ENCODE results near the gene TPRG1L.

TPRG1L gene

GRCh38 chr1:3642919-3643675 is 18.3 kb downstream of the TPRG1L start:
- H2AFZ ChIP-seq (ENCODE audit: insufficient read depth, low read length, poor library complexity) = no peak overlapping the region
- H4K8ac ChIP-seq (ENCODE audit: low read depth, low read length) = no peak overlapping the region
- DNase-seq = no peak
- H2BK12ac ChIP-seq (ENCODE audit: low read length) = no peak overlapping the region
- no peak overlapping the region for H3K27ac ChIP-seq (ENCODE audit: low read depth, low read length)
- no peak overlapping the region for H3K4ac ChIP-seq (ENCODE audit: low read depth, low read length)
- H2BK120ac ChIP-seq (ENCODE audit: insufficient read depth, low read length, poor library complexity) = no peak overlapping the region
- no peak overlapping the region for H4K91ac ChIP-seq (ENCODE audit: low read depth, low read length)
- H3K23ac ChIP-seq (ENCODE audit: low read length) = no peak overlapping the region
- no peak overlapping the region for H4K12ac ChIP-seq (ENCODE audit: low read depth, low read length)
- no peaks in the 10 kb centered on the region for H3K9me3 ChIP-seq (ENCODE audit: insufficient read depth, low read depth, low read length)
- no peak overlapping the region for H2AK5ac ChIP-seq (ENCODE audit: low read length)
- H3K4me3 ChIP-seq (ENCODE audit: low read depth, low read length) = no peak overlapping the region
- no peak overlapping the region for H3K14ac ChIP-seq (ENCODE audit: low read length)
- H3K4me1 ChIP-seq (ENCODE audit: control insufficient read depth in 1 of 2, insufficient read depth in 2 of 2, low read length in 2 of 2) = no peaks in the 10 kb centered on the region
- no peak overlapping the region for H3K9ac ChIP-seq (ENCODE audit: low read length)
- no peaks in the 10 kb centered on the region for H3K79me2 ChIP-seq (ENCODE audit: control insufficient read depth, insufficient read depth, low read length, poor library complexity)
- H3K79me1 ChIP-seq (ENCODE audit: low read length) = no peaks in the 10 kb centered on the region
- H3K27me3 ChIP-seq (ENCODE audit: insufficient read depth, low read length) = no peaks in the 10 kb centered on the region
- peaks cover 30 to 36% of the 10 kb centered on the region in 2 experiments for H3K36me3 ChIP-seq (ENCODE audit: control insufficient read depth in 1 of 2, insufficient read depth in 2 of 2, low read length in 2 of 2)
- H3K4me2 ChIP-seq (ENCODE audit: low read length) = no peak overlapping the region
- no CpG with 5 or more reads among the region's 43 CpGs for WGBS (ENCODE audit: extremely low coverage, insufficient coverage, insufficient read length)
- no peak overlapping the region for H3K18ac ChIP-seq (ENCODE audit: low read length)
- no peak overlapping the region for H2BK5ac ChIP-seq (ENCODE audit: low read depth, low read length, poor library complexity)

GRCh38 chr1:3644273-3644672 is 19.5 kb downstream of the TPRG1L start:
- Histone ChIP-seq H3K4me1 (ENCODE audit: control insufficient read depth in 1 of 2, insufficient read depth in 2 of 2, low read length in 2 of 2) (peaks cover under 1% of the 10 kb centered on the region in 2 experiments), H3K27ac (ENCODE audit: low read depth, low read length) (no peak overlapping the region), H2AFZ (ENCODE audit: insufficient read depth, low read length, poor library complexity) (no peak overlapping the region), H3K27me3 (ENCODE audit: insufficient read depth, low read length) (no peaks in the 10 kb centered on the region), H3K18ac (ENCODE audit: low read length) (no peak overlapping the region), H3K4me3 (ENCODE audit: low read depth, low read length) (no peak overlapping the region), H3K9me3 (ENCODE audit: insufficient read depth, low read depth, low read length) (no peaks in the 10 kb centered on the region), H3K79me2 (ENCODE audit: control insufficient read depth, insufficient read depth, low read length, poor library complexity) (peaks cover under 1% of the 10 kb centered on the region), H3K14ac (ENCODE audit: low read length) (no peak overlapping the region), H2AK5ac (ENCODE audit: low read length) (no peak overlapping the region), H3K9ac (ENCODE audit: low read length) (no peak overlapping the region), H3K23ac (ENCODE audit: low read length) (no peak overlapping the region), H3K4ac (ENCODE audit: low read depth, low read length) (no peak overlapping the region), H2BK5ac (ENCODE audit: low read depth, low read length, poor library complexity) (no peak overlapping the region), H4K91ac (ENCODE audit: low read depth, low read length) (no peak overlapping the region), H3K4me2 (ENCODE audit: low read length) (no peak overlapping the region), H2BK12ac (ENCODE audit: low read length) (no peak overlapping the region), H4K8ac (ENCODE audit: low read depth, low read length) (no peak overlapping the region), H2BK120ac (ENCODE audit: insufficient read depth, low read length, poor library complexity) (no peak overlapping the region), H3K79me1 (ENCODE audit: low read length) (no peaks in the 10 kb centered on the region), H3K36me3 (ENCODE audit: control insufficient read depth in 1 of 2, insufficient read depth in 2 of 2, low read length in 2 of 2) (peaks cover 27 to 31% of the 10 kb centered on the region in 2 experiments), H4K12ac (ENCODE audit: low read depth, low read length) (no peak overlapping the region)
- no peak for DNase-seq
- no CpG with 5 or more reads among the region's 25 CpGs for WGBS (ENCODE audit: extremely low coverage, insufficient coverage, insufficient read length)

- Histone ChIP-seq H2BK120ac (ENCODE audit: insufficient read depth, low read length, poor library complexity) (no peak overlapping the region), H3K18ac (ENCODE audit: low read length) (no peak overlapping the region), H3K14ac (ENCODE audit: low read length) (no peak overlapping the region), H3K4me2 (ENCODE audit: low read length) (no peak overlapping the region), H3K79me1 (ENCODE audit: low read length) (peaks cover 3% of the 10 kb centered on the region), H3K79me2 (ENCODE audit: control insufficient read depth, insufficient read depth, low read length, poor library complexity) (peaks cover 5% of the 10 kb centered on the region), H2BK12ac (ENCODE audit: low read length) (no peak overlapping the region), H3K9me3 (ENCODE audit: insufficient read depth, low read depth, low read length) (no peaks in the 10 kb centered on the region), H3K4ac (ENCODE audit: low read depth, low read length) (no peak overlapping the region), H4K8ac (ENCODE audit: low read depth, low read length) (no peak overlapping the region), H3K4me1 (ENCODE audit: control insufficient read depth in 1 of 2, insufficient read depth in 2 of 2, low read length in 2 of 2) (peaks cover 3% of the 10 kb centered on the region in 2 experiments), H2BK5ac (ENCODE audit: low read depth, low read length, poor library complexity) (no peak overlapping the region), H3K9ac (ENCODE audit: low read length) (no peak overlapping the region), H4K91ac (ENCODE audit: low read depth, low read length) (no peak overlapping the region), H4K12ac (ENCODE audit: low read depth, low read length) (no peak overlapping the region), H2AFZ (ENCODE audit: insufficient read depth, low read length, poor library complexity) (no peak overlapping the region), H3K27me3 (ENCODE audit: insufficient read depth, low read length) (no peaks in the 10 kb centered on the region), H2AK5ac (ENCODE audit: low read length) (no peak overlapping the region), H3K4me3 (ENCODE audit: low read depth, low read length) (no peak overlapping the region), H3K27ac (ENCODE audit: low read depth, low read length) (no peak overlapping the region), H3K23ac (ENCODE audit: low read length) (no peak overlapping the region), H3K36me3 (ENCODE audit: control insufficient read depth in 1 of 2, insufficient read depth in 2 of 2, low read length in 2 of 2) (peaks cover 24 to 26% of the 10 kb centered on the region in 2 experiments)
- WGBS (ENCODE audit: extremely low coverage, insufficient coverage, insufficient read length) = no CpG with 5 or more reads among the region's 43 CpGs
- no peak for DNase-seq
Measured at GRCh38 chr1:3645247-3645646, 20.4 kb downstream of the TPRG1L start.

GRCh38 chr1:3645666-3646355 is 21.0 kb downstream of the TPRG1L start:
- H3K79me1 ChIP-seq (ENCODE audit: low read length) = peaks cover 3% of the 10 kb centered on the region
- peaks cover 5% of the 10 kb centered on the region for H3K79me2 ChIP-seq (ENCODE audit: control insufficient read depth, insufficient read depth, low read length, poor library complexity)
- no peak overlapping the region for H3K4ac ChIP-seq (ENCODE audit: low read depth, low read length)
- no peak overlapping the region for H2AFZ ChIP-seq (ENCODE audit: insufficient read depth, low read length, poor library complexity)
- H3K9me3 ChIP-seq (ENCODE audit: insufficient read depth, low read depth, low read length) = no peaks in the 10 kb centered on the region
- no peak overlapping the region for H2BK5ac ChIP-seq (ENCODE audit: low read depth, low read length, poor library complexity)
- H3K18ac ChIP-seq (ENCODE audit: low read length) = no peak overlapping the region
- H3K9ac ChIP-seq (ENCODE audit: low read length) = no peak overlapping the region
- peaks cover 20 to 22% of the 10 kb centered on the region in 2 experiments for H3K36me3 ChIP-seq (ENCODE audit: control insufficient read depth in 1 of 2, insufficient read depth in 2 of 2, low read length in 2 of 2)
- peaks cover 3 to 5% of the 10 kb centered on the region in 2 experiments for H3K4me1 ChIP-seq (ENCODE audit: control insufficient read depth in 1 of 2, insufficient read depth in 2 of 2, low read length in 2 of 2)
- H4K8ac ChIP-seq (ENCODE audit: low read depth, low read length) = no peak overlapping the region
- DNase-seq = no peak
- H4K12ac ChIP-seq (ENCODE audit: low read depth, low read length) = no peak overlapping the region
- no peak overlapping the region for H2AK5ac ChIP-seq (ENCODE audit: low read length)
- H2BK12ac ChIP-seq (ENCODE audit: low read length) = no peak overlapping the region
- no peak overlapping the region for H2BK120ac ChIP-seq (ENCODE audit: insufficient read depth, low read length, poor library complexity)
- peaks cover 5% of the 10 kb centered on the region for H3K27me3 ChIP-seq (ENCODE audit: insufficient read depth, low read length)
- no peak overlapping the region for H3K14ac ChIP-seq (ENCODE audit: low read length)
- no peak overlapping the region for H3K27ac ChIP-seq (ENCODE audit: low read depth, low read length)
- no peak overlapping the region for H3K23ac ChIP-seq (ENCODE audit: low read length)
- WGBS (ENCODE audit: extremely low coverage, insufficient coverage, insufficient read length) = no CpG with 5 or more reads among the region's 27 CpGs
- H4K91ac ChIP-seq (ENCODE audit: low read depth, low read length) = no peak overlapping the region
- no peak overlapping the region for H3K4me3 ChIP-seq (ENCODE audit: low read depth, low read length)
- H3K4me2 ChIP-seq (ENCODE audit: low read length) = no peak overlapping the region
